Endothelial cell of umbilical vein (primary cell): Measurements from ENCODE around the gene GABRA5. TPM values are rescaled to one million over a fixed set of nuclear protein-coding genes. Genes with fewer than 3 reads are reported as not detected.

Source experiments
- BruUV-seq: library from RNA; stranded (reverse); fragments of 400-500 nt; replicated peaks from 2 replicates; lab custom pipeline; 2021; lab: Mats Ljungman, UMichigan
- CTCF ChIA-PET: fragments of 300-600, 350-600 bp; sonication (Branson Sonifier 250); formaldehyde crosslinking; loops from one replicate; lab custom pipeline; 2021; ENCODE audit warnings: antibody characterized with exemption, inconsistent platforms; lab: Charles Lee
- POLR2A ChIA-PET: fragments of 300-600, 350-600 bp; sonication (Branson Sonifier 250); formaldehyde crosslinking; loops from one replicate; lab custom pipeline; 2021; ENCODE audit warnings: antibody characterized with exemption, inconsistent platforms; lab: Charles Lee
- DNase-seq: peaks from one replicate; pipeline ENCODE4 v3.0.0-alpha.2; 2011; ENCODE audit warnings: low read depth, low spot score
- FAIRE-seq: peaks from 2 replicates; lab custom pipeline; 2011; peaks lifted over from hg19 to GRCh38; lab: Jason Lieb, UNC
- H2AFZ ChIP-seq: 2 replicates; pipeline ENCODE4 v1.6.0; 2012; ENCODE audit warnings: low read depth, low read length, control low read depth, inconsistent platforms
- H3K27ac ChIP-seq: 2 replicates; pipeline ENCODE4 v1.5.1; 2011; ENCODE audit warnings: low read depth, mild to moderate bottlenecking, control low read depth, low read length, moderate library complexity; ENCODE audit not compliant: insufficient read depth
- H3K27me3 ChIP-seq, 2 experiments: 2 replicates each; pipeline versions ENCODE4 v1.6.0 to v1.6.1; 2011; ENCODE audit warnings: low read length in 2 of 2, mixed read lengths in 1 of 2; ENCODE audit not compliant: control insufficient read depth in 2 of 2, insufficient read depth in 2 of 2
- H3K36me3 ChIP-seq, 2 experiments: 2 replicates in 1 of 2; 3 replicates in 1 of 2; pipeline ENCODE4 v1.5.1; 2011; ENCODE audit warnings: low read length in 2 of 2, mild to moderate bottlenecking in 1 of 2, moderate library complexity in 1 of 2; ENCODE audit not compliant: control insufficient read depth in 2 of 2, insufficient read depth in 2 of 2; ENCODE audit errors: extremely low read depth in 1 of 2
- H3K4me1 ChIP-seq: 3 replicates; pipeline ENCODE4 v1.5.1; 2011; ENCODE audit warnings: mild to moderate bottlenecking, low read length; ENCODE audit not compliant: control insufficient read depth, insufficient read depth; ENCODE audit errors: extremely low read depth
- H3K4me2 ChIP-seq: 2 replicates; pipeline ENCODE4 v1.6.1; 2011; ENCODE audit warnings: low read length, control low read depth, mixed read lengths; ENCODE audit not compliant: insufficient read depth
- H3K4me3 ChIP-seq, 3 experiments: fragments of 200-600 bp in 1 of 3; sonication (generic), shearing (Covaris generic) in 1 of 3; replicated peaks in 1 of 3; 2 replicates each; pipeline ENCODE4 v1.5.1; 2011 to 2016; ENCODE audit warnings: control low read depth in 3 of 3, low read length in 3 of 3, mild to moderate bottlenecking in 2 of 3, inconsistent platforms in 1 of 3, low read depth in 1 of 3, moderate library complexity in 1 of 3; ENCODE audit not compliant: insufficient read depth in 1 of 3
- H3K79me2 ChIP-seq: 2 replicates; pipeline ENCODE4 v1.6.0; 2012; ENCODE audit warnings: low read length, inconsistent platforms; ENCODE audit not compliant: control insufficient read depth, insufficient read depth
- H3K9ac ChIP-seq: replicated peaks from 2 replicates; pipeline ENCODE3; 2011; ENCODE audit warnings: low read length, control low read depth; ENCODE audit not compliant: insufficient read depth; ENCODE audit errors: extremely low read depth
- H3K9me1 ChIP-seq: replicated peaks from 3 replicates; pipeline ENCODE4 v1.6.0; 2011; ENCODE audit warnings: mild to moderate bottlenecking, low read length; ENCODE audit not compliant: control insufficient read depth, insufficient read depth; ENCODE audit errors: extremely low read depth
- H3K9me3 ChIP-seq: replicated peaks from 2 replicates; pipeline ENCODE4 v1.5.1; 2012; ENCODE audit warnings: low read length, inconsistent platforms; ENCODE audit not compliant: control insufficient read depth, insufficient read depth
- H4K20me1 ChIP-seq: replicated peaks from 2 replicates; pipeline ENCODE3; 2011; ENCODE audit warnings: mild to moderate bottlenecking, low read length; ENCODE audit not compliant: control insufficient read depth, insufficient read depth; ENCODE audit errors: extremely low read depth
- GATA2 ChIP-seq: IDR thresholded peaks from 2 replicates; pipeline ENCODE4 v1.7.0; 2011; ENCODE audit warnings: low read depth, mild to moderate bottlenecking, moderate library complexity, mixed read lengths, low read length; ENCODE audit not compliant: insufficient read length, insufficient read depth
- JUN ChIP-seq: IDR thresholded peaks from 2 replicates; pipeline ENCODE4 v1.6.1; 2011; ENCODE audit warnings: borderline replicate concordance, low read depth; ENCODE audit not compliant: insufficient read length, insufficient read depth
- POLR2A ChIP-seq: IDR thresholded peaks from 2 replicates; pipeline ENCODE4 v1.6.1; 2012; ENCODE audit warnings: low read depth, mild to moderate bottlenecking, control low read depth, low read length
- dilution Hi-C: fragments of 300-500 bp; cut with MboI; formaldehyde crosslinking; loops from one replicate; pipeline ENCODE4 v1.15.0; 2019; ENCODE audit warnings: low sequenced_read_pairs; ENCODE audit not compliant: extremely low pct_ligation_motif_present
- intact Hi-C: fragments of 100-400 bp; cut with micrococcal nuclease; formaldehyde crosslinking; loops from one replicate; pipeline ENCODE4 v1.10.0; 2022
- polyA plus RNA-seq, 4 experiments: library from polyadenylated mRNA; depleted of rRNA in 3 of 4; stranded (reverse) in 3 of 4; unstranded in 1 of 4; fragments of >200 nt; gene quantifications; 2 replicates each; pipeline versions ENCODE4 v1.2.1 to v1.2.3, GENCODE V29; 2011 to 2012; ENCODE audit warnings: missing spikeins in 1 of 4
- total RNA-seq: library from RNA; stranded (reverse); gene quantifications from 2 replicates; pipeline ENCODE4 v1.2.3, GENCODE V29; 2021

Gene GABRA5
- total and polyA plus RNA-seq, 2 donors (not counting 3 experiments of a cell fraction or from before 2014, with no cell fraction given), result not detected

DNA sequence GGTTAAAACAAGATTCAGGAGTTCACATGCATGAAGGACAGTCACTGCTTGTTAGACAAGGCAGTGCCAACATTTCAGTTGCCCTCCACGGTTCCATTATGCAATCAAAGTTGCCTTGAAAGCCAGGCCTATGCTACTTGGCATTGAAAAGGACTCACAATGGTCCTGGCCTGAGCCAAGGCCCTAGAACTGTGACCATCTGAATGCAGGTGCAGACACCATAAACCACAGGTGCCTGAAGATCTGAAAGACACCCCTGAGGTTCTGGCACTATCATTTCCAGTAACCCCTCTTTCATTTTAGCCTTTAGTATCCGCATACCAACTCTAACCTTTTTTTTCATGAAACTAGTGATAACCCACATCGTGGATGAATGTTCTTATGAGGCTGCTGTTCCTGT lies 2.8 kb downstream of the GABRA5 start:
- dilution Hi-C loops (no loop called here), intact Hi-C loops (no loop called here)
- no peak for FAIRE-seq
- Histone ChIP-seq H3K4me3 (no peak overlapping the region), H3K27me3 (no peaks in the 10 kb centered on the region), H2AFZ (no peak overlapping the region), H3K9me3 (no peaks in the 10 kb centered on the region), H3K9ac (no peak overlapping the region), H3K36me3 (no peaks in the 10 kb centered on the region), H3K79me2 (no peaks in the 10 kb centered on the region), H3K27ac (no peak overlapping the region), H4K20me1 (no peaks in the 10 kb centered on the region), H3K4me1 (no peaks in the 10 kb centered on the region), H3K4me2 (no peak overlapping the region), H3K9me1 (no peaks in the 10 kb centered on the region)
- BruUV-seq, result no TSS peak
- DNase-seq, result no peak
- ChIA-PET POLR2A (no interaction called here), CTCF (no interaction called here)
- TF ChIP-seq GATA2, result no peak
- no peak for TF ChIP-seq POLR2A

DNA sequence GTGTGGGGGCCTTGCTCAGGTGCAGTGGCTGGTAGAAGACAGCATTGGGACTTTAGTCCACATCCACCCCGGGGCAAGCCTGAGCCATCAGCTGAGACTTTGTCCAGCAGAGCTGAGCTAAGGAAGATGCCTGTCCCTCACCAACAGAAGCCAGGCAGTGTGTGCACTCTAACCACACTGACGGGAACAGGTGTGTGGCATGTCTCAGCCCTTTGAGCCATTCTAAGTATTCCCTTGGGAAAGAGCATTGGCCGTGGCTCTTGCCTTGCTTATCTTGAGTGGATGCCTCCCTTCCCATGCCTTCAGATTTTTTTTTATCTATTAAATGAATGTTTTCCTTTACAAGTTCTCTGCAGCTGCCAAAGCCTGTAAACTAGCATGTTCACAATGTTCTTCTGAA lies 3.5 kb downstream of the GABRA5 start:
- POLR2A ChIA-PET, result no interaction called here
- no peak overlapping the region for H2AFZ ChIP-seq
- FAIRE-seq (no peak), DNase-seq (no peak)
- BruUV-seq, result no TSS peak
- no peaks in the 10 kb centered on the region for H3K79me2 ChIP-seq
- no peaks in the 10 kb centered on the region for H3K9me3 ChIP-seq
- H3K4me2 ChIP-seq, result no peak overlapping the region
- H3K4me1 ChIP-seq, result no peaks in the 10 kb centered on the region
- H3K36me3 ChIP-seq, result no peaks in the 10 kb centered on the region
- H3K27ac ChIP-seq, result no peak overlapping the region
- intact Hi-C loops (no loop called here), dilution Hi-C loops (no loop called here)
- no peak overlapping the region for H3K9ac ChIP-seq
- no peak overlapping the region for H3K4me3 ChIP-seq
- no peak for TF ChIP-seq JUN
- H3K27me3 ChIP-seq, result no peaks in the 10 kb centered on the region
- CTCF ChIA-PET, result no interaction called here
- no peaks in the 10 kb centered on the region for H3K9me1 ChIP-seq
- H4K20me1 ChIP-seq, result no peaks in the 10 kb centered on the region
